ENCODE results near the gene ESAM. TPM values are rescaled to one million over a fixed set of nuclear protein-coding genes. Genes with fewer than 3 reads are reported as not detected.

The ESAM gene
- total RNA-seq, 2 donors from 2014 or later, result 0.31 to 0.68 TPM

- 78 to 91% methylated on average over 3 to 6 of the region's 6 CpGs for WGBS, 2 experiments (ENCODE audit: insufficient coverage in 1 of 2, insufficient read length in 1 of 2)
These were observed 7.4 kb downstream of the ESAM start for GRCh38 chr11:124754710-124755109.

GRCh38 chr11:124754309-124754708 lies 7.8 kb downstream of the ESAM start:
- WGBS, 2 experiments (ENCODE audit: insufficient coverage in 1 of 2, insufficient read length in 1 of 2), result 88 to 90% methylated on average over 1 to 4 of the region's 4 CpGs
- H3K4me1 Mint-ChIP-seq, result peaks cover 21% of the 10 kb centered on the region
- H3K27ac ChIP-seq (ENCODE audit: low read depth, low read length), result no peak overlapping the region
- H3K27me3 Mint-ChIP-seq (ENCODE audit: insufficient read depth), result peaks cover 81% of the 10 kb centered on the region
- H3K4me3 ChIP-seq (ENCODE audit: low read length), result no peak overlapping the region
- H3K9me3 ChIP-seq (ENCODE audit: control insufficient read depth, low read length), result no peaks in the 10 kb centered on the region
- no peak overlapping the region for H3K9ac ChIP-seq (ENCODE audit: extremely low read depth, low read length, poor library complexity, severe bottlenecking)
- TF ChIP-seq CTCF (conservative IDR thresholded peaks at IDR 0.05), result no peak
- no peaks in the 10 kb centered on the region for H3K4me1 ChIP-seq (ENCODE audit: control insufficient read depth, insufficient read depth, low read length)
- H3K4me3 Mint-ChIP-seq, result no peak overlapping the region
- no peaks in the 10 kb centered on the region for H3K9me3 Mint-ChIP-seq
- peaks cover 80% of the 10 kb centered on the region for H3K27me3 ChIP-seq (ENCODE audit: control insufficient read depth, insufficient read depth, low read length, poor library complexity, severe bottlenecking)
- no peaks in the 10 kb centered on the region for H3K36me3 ChIP-seq (ENCODE audit: control insufficient read depth, insufficient read depth, low read length)
- DNase-seq, result peak; percentile 38
- no peaks in the 10 kb centered on the region for H3K36me3 Mint-ChIP-seq (ENCODE audit: low read depth)
- no peak overlapping the region for H3K27ac Mint-ChIP-seq

More at GRCh38 chr11:124754710-124755109, 7.4 kb downstream of the ESAM start:
- Mint-ChIP-seq H3K4me3 (no peak overlapping the region), H3K4me1 (peaks cover 21% of the 10 kb centered on the region), H3K9me3 (no peaks in the 10 kb centered on the region), H3K36me3 (ENCODE audit: low read depth) (no peaks in the 10 kb centered on the region), H3K27ac (no peak overlapping the region), H3K27me3 (ENCODE audit: insufficient read depth) (peaks cover 81% of the 10 kb centered on the region)
- H3K9me3 ChIP-seq (ENCODE audit: control insufficient read depth, low read length), result no peaks in the 10 kb centered on the region
- H3K36me3 ChIP-seq (ENCODE audit: control insufficient read depth, insufficient read depth, low read length), result no peaks in the 10 kb centered on the region
- DNase-seq, result no peak
- no peaks in the 10 kb centered on the region for H3K4me1 ChIP-seq (ENCODE audit: control insufficient read depth, insufficient read depth, low read length)
- no peak overlapping the region for H3K4me3 ChIP-seq (ENCODE audit: low read length)
- no peak for TF ChIP-seq CTCF (conservative IDR thresholded peaks at IDR 0.05)
- peaks cover 80% of the 10 kb centered on the region for H3K27me3 ChIP-seq (ENCODE audit: control insufficient read depth, insufficient read depth, low read length, poor library complexity, severe bottlenecking)
- no peak overlapping the region for H3K9ac ChIP-seq (ENCODE audit: extremely low read depth, low read length, poor library complexity, severe bottlenecking)
- H3K27ac ChIP-seq (ENCODE audit: low read depth, low read length), result no peak overlapping the region

GRCh38 chr11:124753624-124754023 lies 8.5 kb downstream of the ESAM start:
- 93 to 94% methylated on average over 2 to 6 of the region's 7 CpGs for WGBS, 2 experiments (ENCODE audit: insufficient coverage in 1 of 2, insufficient read length in 1 of 2)
- Histone ChIP-seq H3K36me3 (ENCODE audit: control insufficient read depth, insufficient read depth, low read length) (no peaks in the 10 kb centered on the region), H3K27ac (ENCODE audit: low read depth, low read length) (no peak overlapping the region), H3K4me3 (ENCODE audit: low read length) (no peak overlapping the region), H3K27me3 (ENCODE audit: control insufficient read depth, insufficient read depth, low read length, poor library complexity, severe bottlenecking) (peaks cover 80% of the 10 kb centered on the region), H3K9me3 (ENCODE audit: control insufficient read depth, low read length) (no peaks in the 10 kb centered on the region), H3K4me1 (ENCODE audit: control insufficient read depth, insufficient read depth, low read length) (no peaks in the 10 kb centered on the region), H3K9ac (ENCODE audit: extremely low read depth, low read length, poor library complexity, severe bottlenecking) (no peak overlapping the region)
- peak; percentile 35 for DNase-seq
- Mint-ChIP-seq H3K27ac (no peak overlapping the region), H3K4me1 (peaks cover 26% of the 10 kb centered on the region), H3K36me3 (ENCODE audit: low read depth) (no peaks in the 10 kb centered on the region), H3K27me3 (ENCODE audit: insufficient read depth) (peaks cover 81% of the 10 kb centered on the region), H3K9me3 (no peaks in the 10 kb centered on the region), H3K4me3 (no peak overlapping the region)
- TF ChIP-seq CTCF (conservative IDR thresholded peaks at IDR 0.05), result no peak
